ENCODE data around the gene RAI1. TPM values are rescaled to one million over a fixed set of nuclear protein-coding genes. Genes with fewer than 3 reads are reported as not detected.

The RAI1 gene
- total and polyA plus RNA-seq, 2 of the 13 experiments (the other 11 are each of a cell fraction or from before 2014, with no cell fraction given) = 3.4 to 5.2 TPM

- Histone ChIP-seq H3K4me3 (replicated peaks in 1 of 3; ENCODE audit: insufficient read depth in 1 of 3, low read depth in 2 of 3, low read length in 3 of 3) (no peak overlapping the region), H3K9ac (ENCODE audit: insufficient read depth, low read depth, low read length) (no peak overlapping the region), H3K4me2 (ENCODE audit: low read depth, low read length) (no peak overlapping the region), H3K36me3 (replicated peaks in 1 of 2; ENCODE audit: control insufficient read depth in 1 of 2, insufficient read depth in 2 of 2, low read length in 2 of 2) (peaks cover 8 to 10% of the 10 kb centered on the region in 2 experiments; a peak in 3 of 5 replicates), H3K27ac (ENCODE audit: extremely low read length, insufficient read depth, low read length) (no peak overlapping the region), H4K20me1 (ENCODE audit: insufficient read depth, low read length) (peaks cover 23% of the 10 kb centered on the region), H3K27me3 (ENCODE audit: control insufficient read depth in 1 of 2, insufficient read depth in 2 of 2, low read length in 2 of 2) (no peaks in the 10 kb centered on the region), H3K79me2 (ENCODE audit: insufficient read depth, low read length) (peaks cover 17% of the 10 kb centered on the region), H3K9me3 (ENCODE audit: low read length) (no peaks in the 10 kb centered on the region), H2AFZ (ENCODE audit: low read length) (no peak overlapping the region), H3K4me1 (ENCODE audit: insufficient read depth, low read length) (peaks cover 6% of the 10 kb centered on the region)
- TF ChIP-seq TEAD3 (CRISPR knock-in tag; optimal IDR thresholded peaks at IDR 0.05; ENCODE audit: borderline replicate concordance) (no peak), ONECUT2 (CRISPR knock-in tag; IDR thresholded peaks at IDR 0.05) (no peak), CCAR2 (optimal IDR thresholded peaks at IDR 0.05; ENCODE audit: low read depth, low read length) (no peak)
- TF ChIP-seq, protein P1, sequence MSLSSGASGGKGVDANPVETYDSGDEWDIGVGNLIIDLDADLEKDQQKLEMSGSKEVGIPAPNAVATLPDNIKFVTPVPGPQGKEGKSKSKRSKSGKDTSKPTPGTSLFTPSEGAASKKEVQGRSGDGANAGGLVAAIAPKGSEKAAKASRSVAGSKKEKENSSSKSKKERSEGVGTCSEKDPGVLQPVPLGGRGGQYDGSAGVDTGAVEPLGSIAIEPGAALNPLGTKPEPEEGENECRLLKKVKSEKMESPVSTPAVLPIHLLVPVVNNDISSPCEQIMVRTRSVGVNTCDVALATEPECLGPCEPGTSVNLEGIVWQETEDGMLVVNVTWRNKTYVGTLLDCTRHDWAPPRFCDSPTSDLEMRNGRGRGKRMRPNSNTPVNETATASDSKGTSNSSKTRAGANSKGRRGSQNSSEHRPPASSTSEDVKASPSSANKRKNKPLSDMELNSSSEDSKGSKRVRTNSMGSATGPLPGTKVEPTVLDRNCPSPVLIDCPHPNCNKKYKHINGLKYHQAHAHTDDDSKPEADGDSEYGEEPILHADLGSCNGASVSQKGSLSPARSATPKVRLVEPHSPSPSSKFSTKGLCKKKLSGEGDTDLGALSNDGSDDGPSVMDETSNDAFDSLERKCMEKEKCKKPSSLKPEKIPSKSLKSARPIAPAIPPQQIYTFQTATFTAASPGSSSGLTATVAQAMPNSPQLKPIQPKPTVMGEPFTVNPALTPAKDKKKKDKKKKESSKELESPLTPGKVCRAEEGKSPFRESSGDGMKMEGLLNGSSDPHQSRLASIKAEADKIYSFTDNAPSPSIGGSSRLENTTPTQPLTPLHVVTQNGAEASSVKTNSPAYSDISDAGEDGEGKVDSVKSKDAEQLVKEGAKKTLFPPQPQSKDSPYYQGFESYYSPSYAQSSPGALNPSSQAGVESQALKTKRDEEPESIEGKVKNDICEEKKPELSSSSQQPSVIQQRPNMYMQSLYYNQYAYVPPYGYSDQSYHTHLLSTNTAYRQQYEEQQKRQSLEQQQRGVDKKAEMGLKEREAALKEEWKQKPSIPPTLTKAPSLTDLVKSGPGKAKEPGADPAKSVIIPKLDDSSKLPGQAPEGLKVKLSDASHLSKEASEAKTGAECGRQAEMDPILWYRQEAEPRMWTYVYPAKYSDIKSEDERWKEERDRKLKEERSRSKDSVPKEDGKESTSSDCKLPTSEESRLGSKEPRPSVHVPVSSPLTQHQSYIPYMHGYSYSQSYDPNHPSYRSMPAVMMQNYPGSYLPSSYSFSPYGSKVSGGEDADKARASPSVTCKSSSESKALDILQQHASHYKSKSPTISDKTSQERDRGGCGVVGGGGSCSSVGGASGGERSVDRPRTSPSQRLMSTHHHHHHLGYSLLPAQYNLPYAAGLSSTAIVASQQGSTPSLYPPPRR (CRISPR knock-in tag; IDR thresholded peaks at IDR 0.05; ENCODE audit: borderline replicate concordance) = no peak
- CTCF ChIA-PET (ENCODE audit: low intra/inter-chr PET ratio, low total read pairs) = no interaction called here
- BruUV-seq (replicated peaks) = no TSS peak
- DNase-seq (ENCODE audit: low spot score) (no peak), FAIRE-seq (no peak), ATAC-seq (no peak)
- POLR2A ChIA-PET = no interaction called here
- intact Hi-C loops (cut with micrococcal nuclease; ENCODE audit: unreplicated experiment) = loop anchor here (10.0 kb wide), 1 partner anchor 61 kb away; no protein-coding TSS in a partner anchor
- in situ Hi-C loops (cut with HindIII; ENCODE audit: extremely low pct_ligation_motif_present, low pct_unique_long_range_greater_than_20kb) = no loop called here
- WGBS (ENCODE audit: low lambda C conversion rate) = 91% methylated on average over 7 of the region's 7 CpGs
Observed at GRCh38 chr17:17725752-17726457, 44.6 kb downstream of the RAI1 start.

All from HepG2 (cell line).